Transverse colon (tissue), 4 donors: ENCODE results near the gene RAD23B. TPM values are rescaled to one million over a fixed set of nuclear protein-coding genes. Genes with fewer than 3 reads are reported as not detected.

Experiments
- DNase-seq: peaks from one replicate; pipeline ENCODE4 v3.0.0-alpha.2; 2019
- H3K27ac ChIP-seq, 4 donors: fragments of 200-600 bp; sonication (generic); 2 replicates each; pipeline ENCODE4 v1.5.1; 2016 to 2018; ENCODE audit warnings: inconsistent platforms in 4 of 4
- H3K27me3 ChIP-seq: fragments of 200-600 bp; sonication (generic); 2 replicates; pipeline ENCODE4 v1.5.1; 2017; ENCODE audit warnings: inconsistent platforms
- H3K36me3 ChIP-seq, 4 donors: fragments of 200-600 bp; sonication (generic); 2 replicates each; pipeline ENCODE4 v1.5.1; 2017 to 2019; ENCODE audit warnings: inconsistent platforms in 4 of 4
- H3K4me1 ChIP-seq, 4 donors: fragments of 200-600 bp; sonication (generic); 2 replicates each; pipeline ENCODE4 v1.5.1; 2017 to 2020; ENCODE audit warnings: inconsistent platforms in 4 of 4
- H3K4me3 ChIP-seq, 4 donors: fragments of 200-600 bp; sonication (generic); 1 replicate in 1 of 4; 2 replicates in 3 of 4; pipeline versions ENCODE4 v1.5.1 to v1.6.1; 2017 to 2019; ENCODE audit warnings: inconsistent platforms in 4 of 4
- H3K9me3 ChIP-seq, 2 donors: fragments of 200-600 bp; sonication (generic); 2 replicates each; pipeline ENCODE4 v1.5.1; 2017 to 2019; ENCODE audit warnings: inconsistent platforms in 2 of 2
- CTCF ChIP-seq, 5 experiments: fragments of 200-600 bp in 3 of 5; fragments of 450-650 bp in 2 of 5; sonication (generic) in 3 of 5; IDR thresholded peaks; 1 replicate in 2 of 5; 2 replicates in 3 of 5; pipeline ENCODE4 v1.5.1; 2016 to 2017; ENCODE audit warnings: antibody characterized with exemption in 5 of 5, inconsistent platforms in 3 of 5, mild to moderate bottlenecking in 2 of 5, moderate library complexity in 1 of 5
- EP300 ChIP-seq: sonication (generic); formaldehyde crosslinking; IDR thresholded peaks from one replicate; pipeline ENCODE4 v1.6.1; 2017; ENCODE audit warnings: antibody characterized with exemption, low read depth
- POLR2A ChIP-seq: fragments of 450-650 bp; IDR thresholded peaks from one replicate; pipeline ENCODE4 v1.6.1; 2016; ENCODE audit warnings: antibody characterized with exemption, mild to moderate bottlenecking, moderate library complexity
- POLR2AphosphoS5 ChIP-seq, 3 donors: sonication (generic); formaldehyde crosslinking; IDR thresholded peaks; one replicate each; pipeline ENCODE4 v1.6.1; 2016; ENCODE audit warnings: antibody characterized with exemption in 3 of 3
- WGBS, 2 donors: methylation state at CpG; one replicate each; pipeline ENCODE4 v1.1.5; 2018; ENCODE audit warnings: low coverage in 1 of 2; 5-methylcytosine and 5-hydroxymethylcytosine counted together
- in situ Hi-C, 4 donors: fragments of 200-750 bp; cut with MboI; loops; one replicate each; pipeline versions ENCODE4 v1.15.0 to v1.15.1; 2017; ENCODE audit warnings: low sequenced_read_pairs in 3 of 4, low pct_ligation_motif_present in 1 of 4, low pct_unique_long_range_greater_than_20kb in 1 of 4
- intact Hi-C: fragments of 100-400 bp; cut with DNase I; formaldehyde crosslinking; loops from one replicate; pipeline ENCODE4 v1.15.1; 2023; ENCODE audit warnings: low total_unique reads
- total RNA-seq, 4 donors: library from RNA; depleted of rRNA; stranded (reverse); fragments of >200 nt; gene quantifications; one replicate each; pipeline ENCODE4 v1.1.0, GENCODE V29; 2016

The RAD23B gene
- total RNA-seq, 4 donors from 2014 or later: 41.8 to 75.2 (median 54.9) TPM

- no peak for TF ChIP-seq EP300
- TF ChIP-seq CTCF (IDR thresholded peaks at IDR 0.05): no peak
- TF ChIP-seq POLR2AphosphoS5 (IDR thresholded peaks at IDR 0.05): peak; percentile 22 to 44 (median 28)
- DNase-seq: no peak
- in situ Hi-C loops: no loop called here
Observed at GRCh38 chr9:107274953-107275422, 8.1 kb upstream of the RAD23B start.

GRCh38 chr9:107275530-107275929 is 7.5 kb upstream of the RAD23B start:
- no peak overlapping the region for H3K27ac ChIP-seq
- H3K27me3 ChIP-seq: no peaks in the 10 kb centered on the region
- in situ Hi-C loops (no loop called here), intact Hi-C loops (no loop called here)
- H3K4me3 ChIP-seq: no peak overlapping the region
- no peaks in the 10 kb centered on the region for H3K9me3 ChIP-seq
- TF ChIP-seq POLR2AphosphoS5 (IDR thresholded peaks at IDR 0.05) (no peak), EP300 (no peak), POLR2A (no peak), CTCF (IDR thresholded peaks at IDR 0.05) (no peak)
- 91% methylated on average over 2 of the region's 2 CpGs; no CpG with 5 or more reads in 1 of the 2 donors for WGBS, 2 donors
- DNase-seq: no peak
- H3K36me3 ChIP-seq: no peaks in the 10 kb centered on the region
- no peaks in the 10 kb centered on the region for H3K4me1 ChIP-seq

More at GRCh38 chr9:107274953-107275422, 8.1 kb upstream of the RAD23B start:
- H3K9me3 ChIP-seq: no peaks in the 10 kb centered on the region
- no peak overlapping the region for H3K27ac ChIP-seq
- peaks cover 0 to 2% (median 0%) of the 10 kb centered on the region in 4 donors for H3K4me1 ChIP-seq
- H3K27me3 ChIP-seq: no peaks in the 10 kb centered on the region
- WGBS, 2 donors: 45 to 53% methylated on average over 4 of the region's 4 CpGs
- H3K4me3 ChIP-seq: no peak overlapping the region
- intact Hi-C loops: no loop called here
- H3K36me3 ChIP-seq: no peaks in the 10 kb centered on the region

GRCh38 chr9:107276966-107277710 is 5.9 kb upstream of the RAD23B start:
- no peaks in the 10 kb centered on the region for H3K36me3 ChIP-seq
- TF ChIP-seq CTCF (IDR thresholded peaks at IDR 0.05) (no peak), POLR2AphosphoS5 (IDR thresholded peaks at IDR 0.05) (no peak), POLR2A (no peak), EP300 (no peak)
- WGBS, 2 donors: 67 to 70% methylated on average over 5 of the region's 5 CpGs
- no peaks in the 10 kb centered on the region for H3K27me3 ChIP-seq
- in situ Hi-C loops: no loop called here
- intact Hi-C loops: no loop called here
- peaks cover 2 to 3% (median 2%) of the 10 kb centered on the region in 4 donors for H3K4me1 ChIP-seq
- no peak overlapping the region for H3K4me3 ChIP-seq
- no peaks in the 10 kb centered on the region for H3K9me3 ChIP-seq
- H3K27ac ChIP-seq: no peak overlapping the region
- no peak for DNase-seq

GRCh38 chr9:107277801-107278200 is 5.3 kb upstream of the RAD23B start:
- H3K36me3 ChIP-seq: no peaks in the 10 kb centered on the region
- TF ChIP-seq POLR2A (no peak), POLR2AphosphoS5 (IDR thresholded peaks at IDR 0.05) (no peak), EP300 (no peak)
- H3K4me3 ChIP-seq: no peak overlapping the region
- WGBS, 2 donors: 93 to 94% methylated on average over 4 to 5 of the region's 5 CpGs
- in situ Hi-C loops (no loop called here), intact Hi-C loops (no loop called here)
- H3K4me1 ChIP-seq: peaks cover 3 to 6% (median 6%) of the 10 kb centered on the region in 4 donors
- no peaks in the 10 kb centered on the region for H3K9me3 ChIP-seq
- H3K27me3 ChIP-seq: no peaks in the 10 kb centered on the region
- H3K27ac ChIP-seq: no peak overlapping the region
- no peak for DNase-seq
